Occipital lobe (tissue), 3 donors: Measurements from ENCODE around the gene NME4. TPM values are rescaled to one million over a fixed set of nuclear protein-coding genes. Genes with fewer than 3 reads are reported as not detected.

ENCODE experiments used
- DNase-seq: peaks from one replicate; lab custom pipeline; 2025; lab: John Stamatoyannopoulos, UW
- small RNA-seq: library from RNA; depleted of rRNA; stranded (forward); fragments of <200 nt; gene quantifications from one replicate; pipeline ENCODE3, GENCODE V24; 2014
- total RNA-seq: library from RNA; depleted of rRNA; stranded (reverse); fragments of >200 nt; gene quantifications from one replicate; pipeline ENCODE4 v1.2.3, GENCODE V29; 2014

The NME4 gene
- total RNA-seq, 1 donor from 2014 or later = 15.4 TPM

DNA sequence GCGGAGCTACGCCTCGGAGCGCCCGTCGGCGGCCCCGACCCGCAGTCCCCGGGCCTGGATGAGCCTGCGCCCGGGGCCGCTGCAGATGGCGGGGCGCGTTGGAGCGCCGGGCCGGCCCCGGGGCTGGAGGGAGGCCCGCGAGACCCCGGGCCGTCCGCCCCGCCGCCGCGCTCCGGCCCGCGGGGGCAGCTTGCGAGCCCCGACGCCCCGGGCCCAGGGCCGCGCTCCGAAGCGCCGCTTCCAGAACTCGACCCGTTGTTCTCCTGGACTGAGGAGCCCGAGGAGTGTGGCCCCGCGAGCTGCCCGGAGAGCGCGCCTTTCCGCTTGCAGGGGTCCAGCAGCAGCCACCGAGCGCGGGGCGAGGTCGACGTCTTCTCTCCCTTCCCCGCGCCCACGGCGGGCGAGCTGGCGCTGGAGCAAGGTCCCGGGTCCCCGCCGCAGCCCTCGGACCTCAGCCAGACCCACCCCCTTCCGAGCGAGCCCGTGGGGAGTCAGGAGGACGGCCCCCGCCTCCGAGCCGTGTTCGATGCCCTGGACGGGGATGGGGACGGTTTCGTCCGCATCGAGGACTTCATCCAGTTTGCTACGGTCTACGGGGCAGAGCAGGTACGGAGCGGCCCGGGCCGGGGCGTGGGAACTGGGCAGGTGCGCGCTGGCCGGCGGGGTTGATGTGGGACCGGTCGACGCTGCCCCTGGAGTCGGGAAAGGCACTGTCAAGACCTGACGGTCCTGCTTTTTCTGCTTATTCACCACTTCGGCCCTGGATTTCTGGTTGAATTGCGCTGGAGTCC lies 29.3 kb downstream of the NME4 start:
- DNase-seq = no peak

DNA sequence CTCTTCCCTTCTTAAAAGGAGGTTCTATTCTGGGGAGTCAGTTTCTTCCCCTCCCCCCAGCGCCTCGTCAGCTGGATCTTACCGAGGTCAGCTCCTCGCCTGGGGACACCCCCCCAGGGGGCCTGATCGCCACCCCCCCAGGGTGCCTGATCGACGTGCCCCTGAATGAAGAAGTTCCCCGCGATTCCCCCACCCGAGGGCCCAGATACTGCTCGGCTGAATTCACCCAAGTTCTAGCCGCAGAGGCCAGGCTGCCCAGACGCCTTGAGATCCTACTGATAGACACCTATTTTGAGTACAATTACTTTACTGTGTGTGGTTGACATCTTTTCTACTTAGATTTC lies 29.9 kb downstream of the NME4 start:
- DNase-seq = no peak

DNA sequence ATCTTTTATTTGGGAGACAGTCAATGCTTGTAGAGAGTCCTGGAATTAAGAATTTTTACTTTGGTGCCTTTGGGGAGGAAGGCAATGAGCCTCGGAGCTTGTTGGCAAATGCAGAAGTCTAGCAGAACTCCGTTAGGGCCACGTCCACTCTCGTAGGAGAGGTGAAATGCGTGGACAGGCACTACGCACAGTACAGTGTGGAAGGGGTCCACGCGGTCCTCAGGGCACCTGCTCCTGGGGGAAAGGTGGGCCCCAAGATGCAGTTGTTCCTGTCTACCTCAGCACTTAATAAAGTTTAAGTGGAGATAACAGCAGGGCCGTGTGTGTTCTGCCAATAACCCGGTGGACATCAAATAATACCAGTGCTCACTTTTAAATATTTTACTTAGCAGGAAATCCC lies 30.3 kb downstream of the NME4 start:
- no peak for DNase-seq

DNA sequence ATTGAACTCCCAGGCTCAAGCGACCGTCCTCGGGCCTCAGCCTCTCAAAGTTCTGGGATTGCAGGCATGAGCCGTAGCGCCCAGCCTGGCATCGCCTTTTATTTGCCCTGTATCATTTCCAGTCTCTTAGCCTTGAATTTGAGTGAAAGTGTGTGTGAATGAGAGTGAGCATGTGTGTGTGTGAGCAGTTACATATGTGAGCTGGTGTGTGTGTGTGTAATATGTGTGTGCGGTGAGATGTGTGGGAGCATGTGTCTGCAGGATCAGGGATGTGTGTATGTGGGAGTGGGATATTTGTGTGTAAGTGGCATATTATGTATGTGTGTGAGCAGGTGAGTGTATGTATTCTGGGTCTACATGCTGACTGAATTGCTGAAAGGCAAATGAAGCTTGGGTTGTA lies 33.9 kb downstream of the NME4 start:
- DNase-seq = no peak

DNA sequence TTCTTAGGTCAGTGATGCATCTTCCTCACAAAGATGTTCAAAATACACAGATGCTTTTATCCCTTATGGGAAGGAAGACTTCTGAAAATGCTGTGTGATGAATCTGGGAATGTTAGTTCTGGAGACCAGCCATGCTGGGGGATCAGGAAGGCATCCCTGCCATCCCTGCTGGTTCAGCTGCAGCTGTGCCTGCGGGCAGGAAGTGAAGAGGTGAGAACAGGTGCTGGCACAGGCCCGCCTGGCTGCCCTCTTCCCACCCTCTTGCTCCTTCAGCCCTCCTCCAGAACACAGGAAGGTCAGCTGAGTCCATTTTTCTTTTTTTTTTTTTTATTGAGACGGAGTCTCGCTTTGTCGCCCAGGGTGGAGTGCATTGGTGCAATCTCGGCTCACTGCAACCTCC lies 43.6 kb downstream of the NME4 start:
- DNase-seq = no peak

DNA sequence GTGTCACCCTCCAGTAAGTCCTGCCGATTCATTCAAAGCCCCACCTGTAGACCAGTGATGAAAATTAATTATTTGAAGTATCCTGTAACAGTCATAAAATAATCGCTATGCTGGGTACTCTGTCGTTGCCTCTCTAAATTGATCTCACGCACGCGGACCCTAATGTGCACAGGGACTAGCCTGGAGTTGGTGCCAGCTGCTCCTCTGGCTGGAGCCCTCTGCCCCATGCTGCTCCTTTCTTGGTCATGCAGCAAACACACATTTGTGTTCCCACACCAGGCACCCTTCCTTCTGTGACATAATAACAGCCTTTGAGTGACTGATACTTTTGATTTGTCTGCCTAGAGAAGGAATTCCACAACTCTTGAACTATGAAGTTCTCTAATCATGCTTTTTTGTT lies 44.4 kb downstream of the NME4 start:
- DNase-seq = no peak

DNA sequence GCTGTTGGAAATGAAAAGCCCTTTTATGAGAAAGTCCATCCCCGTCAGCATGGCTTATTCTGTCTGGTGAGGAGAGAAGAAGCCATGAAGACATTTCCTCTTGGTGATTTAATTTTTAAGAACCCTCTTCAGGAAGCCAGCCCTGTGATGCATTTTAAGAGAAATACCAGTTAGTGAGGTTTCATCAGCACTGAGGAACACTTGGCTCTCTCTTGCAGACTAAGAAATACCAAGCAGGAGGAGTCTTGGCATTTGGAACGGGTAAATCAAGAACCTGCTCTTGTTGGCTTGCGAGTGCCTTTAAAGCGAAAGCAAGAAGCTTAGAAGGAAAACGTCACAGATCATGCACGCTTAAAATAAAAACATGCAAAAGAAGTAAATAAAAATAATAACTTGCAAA lies 46.0 kb downstream of the NME4 start:
- no peak for DNase-seq

DNA sequence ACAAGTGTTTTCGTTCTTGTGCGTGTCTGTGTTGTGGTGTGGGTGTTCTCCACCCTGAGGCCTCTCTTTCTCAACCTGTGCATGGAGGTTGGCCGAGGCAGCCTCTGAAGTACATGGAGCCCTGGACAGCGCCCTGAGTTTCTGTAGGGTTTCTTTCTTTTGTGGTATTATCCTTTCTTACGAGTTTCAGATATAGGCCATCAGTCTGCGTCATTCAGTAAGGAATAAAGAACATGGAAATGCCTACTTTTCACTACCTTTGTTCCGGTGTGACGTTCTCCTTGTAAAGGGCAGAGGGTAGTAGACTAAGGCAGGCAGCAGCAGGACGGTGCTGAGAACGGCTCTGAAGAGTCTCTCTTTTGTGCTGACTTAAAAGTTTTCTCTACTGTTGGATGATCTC lies 47.0 kb downstream of the NME4 start:
- DNase-seq = no peak

DNA sequence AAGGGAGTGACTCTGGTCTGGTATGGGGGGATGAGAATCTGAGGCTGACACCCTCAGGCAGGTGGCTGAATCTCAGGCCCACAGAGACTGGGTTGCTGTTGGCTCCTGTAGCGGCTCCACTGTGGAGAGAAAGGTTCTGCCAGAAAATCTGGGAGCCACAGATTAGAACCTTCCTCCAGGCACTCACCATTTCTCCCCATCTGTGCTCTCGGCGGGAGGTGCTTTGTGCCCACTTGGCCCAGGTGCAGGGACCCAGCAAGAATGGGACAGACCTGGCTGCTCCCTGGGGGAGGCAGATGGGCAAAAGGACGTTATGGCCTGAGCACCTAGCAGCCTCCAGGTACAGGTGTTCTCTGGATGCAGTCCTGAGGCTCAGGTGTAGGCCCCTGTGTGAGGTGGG lies 48.6 kb downstream of the NME4 start:
- DNase-seq = no peak

Small RNAs within 50 kb of the gene (small RNA-seq; reads per million reads assigned to genes)
- not detected for gene RF00019

Other genes starting within 250 kb of the NME4 start
- 0.31 TPM for gene HBZ, start 244.6 kb upstream of the NME4 start, total RNA-seq
- 15.0 TPM for gene HBM, start 231.2 kb upstream of the NME4 start, total RNA-seq
- 614 TPM for gene HBA2, start 224.3 kb upstream of the NME4 start, total RNA-seq
- gene HBA1, start 220.5 kb upstream of the NME4 start, total RNA-seq = 270 TPM
- 5.3 TPM for gene HBQ1, start 216.7 kb upstream of the NME4 start, total RNA-seq
- gene LUC7L, start 167.8 kb upstream of the NME4 start, total RNA-seq = 76.4 TPM
- 20.7 TPM for gene FAM234A, start 162.4 kb upstream of the NME4 start, total RNA-seq
- 2.8 TPM for gene RGS11, start 121.3 kb upstream of the NME4 start, total RNA-seq
- gene ARHGDIG, start 116.6 kb upstream of the NME4 start, total RNA-seq = 35.9 TPM
- gene PDIA2, start 114.0 kb upstream of the NME4 start, total RNA-seq = 6.4 TPM
- gene AXIN1, start 44.5 kb upstream of the NME4 start, total RNA-seq = 18.7 TPM
- 28.1 TPM for gene MRPL28, start 26.7 kb upstream of the NME4 start, total RNA-seq
- gene PGAP6, start 15.2 kb upstream of the NME4 start, total RNA-seq = 14.3 TPM
- gene DECR2, start 4.7 kb downstream of the NME4 start, total RNA-seq = 7.6 TPM
- gene RAB11FIP3, start 28.4 kb downstream of the NME4 start, total RNA-seq = 25.6 TPM
- gene CAPN15, start 130.5 kb downstream of the NME4 start, total RNA-seq = 10.3 TPM
- not detected for gene PRR35, start 163.2 kb downstream of the NME4 start, total RNA-seq
- 0.31 TPM for gene NHLRC4, start 169.8 kb downstream of the NME4 start, total RNA-seq
- gene PIGQ, start 172.8 kb downstream of the NME4 start, total RNA-seq = 18.1 TPM
- gene RAB40C, start 192.9 kb downstream of the NME4 start, total RNA-seq = 24.2 TPM
- 0.47 TPM for gene WFIKKN1, start 233.8 kb downstream of the NME4 start, total RNA-seq
- gene METTL26, start 239.1 kb downstream of the NME4 start, total RNA-seq = 25.3 TPM
- gene MCRIP2, start 244.6 kb downstream of the NME4 start, total RNA-seq = 8.9 TPM